Measurements from ENCODE around the gene GABBR2.

GABBR2 gene

GRCh38 chr9:98383758-98384157 lies 325.0 kb downstream of the GABBR2 start:
- DNase-seq = no peak

GRCh38 chr9:98381311-98382103 lies 327.2 kb downstream of the GABBR2 start:
- no peak for DNase-seq

GRCh38 chr9:98380065-98380681 lies 328.6 kb downstream of the GABBR2 start:
- no peak for DNase-seq

- DNase-seq = no peak
Measured at GRCh38 chr9:98379572-98379971, 329.2 kb downstream of the GABBR2 start.

- DNase-seq = no peak
Measured at GRCh38 chr9:98378794-98379193, 329.9 kb downstream of the GABBR2 start.

GRCh38 chr9:98378206-98378780 lies 330.4 kb downstream of the GABBR2 start:
- DNase-seq = no peak

- DNase-seq = no peak
Measured at GRCh38 chr9:98375138-98375726, 333.5 kb downstream of the GABBR2 start.

- no peak for DNase-seq
Measured at GRCh38 chr9:98374385-98375051, 334.2 kb downstream of the GABBR2 start.

GRCh38 chr9:98373609-98374008 lies 335.1 kb downstream of the GABBR2 start:
- no peak for DNase-seq

- no peak for DNase-seq
Measured at GRCh38 chr9:98372077-98372836, 336.5 kb downstream of the GABBR2 start.

- no peak for DNase-seq
Measured at GRCh38 chr9:98370976-98371315, 337.8 kb downstream of the GABBR2 start.

GRCh38 chr9:98370300-98370975 lies 338.3 kb downstream of the GABBR2 start:
- DNase-seq = no peak

- DNase-seq = no peak
Measured at GRCh38 chr9:98369896-98370295, 338.8 kb downstream of the GABBR2 start.

- no peak for DNase-seq
Measured at GRCh38 chr9:98369471-98369870, 339.3 kb downstream of the GABBR2 start.

- DNase-seq = no peak
Measured at GRCh38 chr9:98369066-98369425, 339.7 kb downstream of the GABBR2 start.

- DNase-seq = no peak
Measured at GRCh38 chr9:98368366-98369065, 340.2 kb downstream of the GABBR2 start.

- no peak for DNase-seq
Measured at GRCh38 chr9:98367923-98368322, 340.8 kb downstream of the GABBR2 start.

- no peak for DNase-seq
Measured at GRCh38 chr9:98367371-98367900, 341.3 kb downstream of the GABBR2 start.

GRCh38 chr9:98365781-98366180 lies 343.0 kb downstream of the GABBR2 start:
- DNase-seq = no peak

GRCh38 chr9:98365227-98365669 lies 343.5 kb downstream of the GABBR2 start:
- peak; percentile 12 to 28 for DNase-seq

- DNase-seq = no peak
Measured at GRCh38 chr9:98364086-98364485, 344.6 kb downstream of the GABBR2 start.

Measured in activated CD4-positive, alpha-beta T cell treated with anti-CD3 and anti-CD28 coated beads, Interleukin-2, amount 50 U/mL, for 48 hours (primary cell).